GM10266 (cell line): ENCODE data around the gene MARVELD1.

ENCODE experiments used
- DNase-seq: peaks from one replicate; pipeline ENCODE4 v3.0.0; 2012; ENCODE audit errors: extremely low spot score
- TF ChIP-seq, protein P1 (sequence below): IDR thresholded peaks from 2 replicates; pipeline ENCODE4 v1.5.1; 2012; ENCODE audit warnings: mild to moderate bottlenecking, low read depth; ENCODE audit not compliant: control insufficient read depth, insufficient read depth; ENCODE audit errors: missing control alignments

MARVELD1 gene

DNA sequence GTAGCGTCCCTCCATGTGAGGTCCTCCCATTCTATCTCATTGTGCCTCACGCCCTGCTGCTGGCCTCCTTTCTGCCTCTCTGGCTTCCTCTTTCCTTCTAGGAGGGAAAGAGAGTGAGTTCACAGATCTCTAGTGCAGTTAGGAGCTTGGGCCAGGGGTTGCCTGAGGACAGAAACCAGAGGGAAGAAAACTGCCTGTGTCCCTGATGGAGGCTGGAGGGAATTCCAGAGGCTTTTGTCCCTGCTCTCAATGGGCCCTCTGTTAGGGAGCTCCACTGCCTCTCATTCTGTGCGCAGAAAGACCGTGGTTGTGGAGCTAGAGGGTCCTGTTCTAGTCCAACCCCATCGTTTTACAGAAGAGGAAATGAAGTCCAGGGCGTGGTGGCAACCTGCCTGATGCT lies 4.6 kb downstream of the MARVELD1 start:
- no peak for DNase-seq
- TF ChIP-seq, protein P1, sequence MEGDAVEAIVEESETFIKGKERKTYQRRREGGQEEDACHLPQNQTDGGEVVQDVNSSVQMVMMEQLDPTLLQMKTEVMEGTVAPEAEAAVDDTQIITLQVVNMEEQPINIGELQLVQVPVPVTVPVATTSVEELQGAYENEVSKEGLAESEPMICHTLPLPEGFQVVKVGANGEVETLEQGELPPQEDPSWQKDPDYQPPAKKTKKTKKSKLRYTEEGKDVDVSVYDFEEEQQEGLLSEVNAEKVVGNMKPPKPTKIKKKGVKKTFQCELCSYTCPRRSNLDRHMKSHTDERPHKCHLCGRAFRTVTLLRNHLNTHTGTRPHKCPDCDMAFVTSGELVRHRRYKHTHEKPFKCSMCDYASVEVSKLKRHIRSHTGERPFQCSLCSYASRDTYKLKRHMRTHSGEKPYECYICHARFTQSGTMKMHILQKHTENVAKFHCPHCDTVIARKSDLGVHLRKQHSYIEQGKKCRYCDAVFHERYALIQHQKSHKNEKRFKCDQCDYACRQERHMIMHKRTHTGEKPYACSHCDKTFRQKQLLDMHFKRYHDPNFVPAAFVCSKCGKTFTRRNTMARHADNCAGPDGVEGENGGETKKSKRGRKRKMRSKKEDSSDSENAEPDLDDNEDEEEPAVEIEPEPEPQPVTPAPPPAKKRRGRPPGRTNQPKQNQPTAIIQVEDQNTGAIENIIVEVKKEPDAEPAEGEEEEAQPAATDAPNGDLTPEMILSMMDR: no peak

DNA sequence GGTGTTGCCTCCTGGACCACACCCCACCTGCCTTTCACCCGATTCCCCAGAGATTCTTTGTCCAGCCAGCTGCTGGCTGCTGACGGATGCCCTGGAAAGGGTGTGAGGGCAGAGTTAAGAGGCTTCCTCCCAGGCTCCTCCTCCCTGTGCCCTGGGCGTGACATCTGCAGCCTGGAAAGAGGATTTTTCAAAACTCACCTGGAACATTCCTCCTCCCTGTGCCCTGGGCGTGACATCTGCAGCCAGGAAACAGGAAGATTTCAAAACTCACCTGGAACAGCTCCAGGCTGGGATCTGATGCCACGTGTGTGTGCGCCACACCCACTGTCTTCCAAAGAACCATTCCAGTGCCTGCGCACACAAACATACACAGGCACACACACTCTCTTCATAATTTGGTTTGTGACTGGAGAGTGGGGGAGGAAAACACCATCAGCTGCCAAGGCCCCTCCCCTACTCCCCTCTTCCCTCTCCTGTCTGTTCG lies 5.2 kb downstream of the MARVELD1 start:
- TF ChIP-seq, protein P1: no peak
- no peak for DNase-seq

DNA sequence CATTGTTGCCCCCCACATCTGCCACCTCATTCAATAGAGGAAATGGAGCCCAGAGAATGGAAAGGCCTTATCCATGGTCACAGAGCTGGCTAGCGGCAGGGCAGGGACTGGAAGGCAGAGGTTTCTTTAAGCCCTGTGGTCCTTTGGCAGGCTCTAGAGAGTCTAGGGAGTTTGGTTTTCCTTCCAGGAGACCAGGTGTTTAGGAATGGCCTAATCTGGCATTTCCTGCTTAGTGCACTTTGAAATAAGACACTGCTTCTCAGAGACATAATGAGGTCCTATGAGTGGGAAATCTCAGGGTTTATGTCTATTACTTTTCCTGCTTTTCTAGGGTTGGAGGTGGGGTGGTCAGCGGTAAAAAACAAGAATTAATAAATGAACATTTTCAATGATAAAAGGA lies 6.1 kb downstream of the MARVELD1 start:
- DNase-seq: no peak

DNA sequence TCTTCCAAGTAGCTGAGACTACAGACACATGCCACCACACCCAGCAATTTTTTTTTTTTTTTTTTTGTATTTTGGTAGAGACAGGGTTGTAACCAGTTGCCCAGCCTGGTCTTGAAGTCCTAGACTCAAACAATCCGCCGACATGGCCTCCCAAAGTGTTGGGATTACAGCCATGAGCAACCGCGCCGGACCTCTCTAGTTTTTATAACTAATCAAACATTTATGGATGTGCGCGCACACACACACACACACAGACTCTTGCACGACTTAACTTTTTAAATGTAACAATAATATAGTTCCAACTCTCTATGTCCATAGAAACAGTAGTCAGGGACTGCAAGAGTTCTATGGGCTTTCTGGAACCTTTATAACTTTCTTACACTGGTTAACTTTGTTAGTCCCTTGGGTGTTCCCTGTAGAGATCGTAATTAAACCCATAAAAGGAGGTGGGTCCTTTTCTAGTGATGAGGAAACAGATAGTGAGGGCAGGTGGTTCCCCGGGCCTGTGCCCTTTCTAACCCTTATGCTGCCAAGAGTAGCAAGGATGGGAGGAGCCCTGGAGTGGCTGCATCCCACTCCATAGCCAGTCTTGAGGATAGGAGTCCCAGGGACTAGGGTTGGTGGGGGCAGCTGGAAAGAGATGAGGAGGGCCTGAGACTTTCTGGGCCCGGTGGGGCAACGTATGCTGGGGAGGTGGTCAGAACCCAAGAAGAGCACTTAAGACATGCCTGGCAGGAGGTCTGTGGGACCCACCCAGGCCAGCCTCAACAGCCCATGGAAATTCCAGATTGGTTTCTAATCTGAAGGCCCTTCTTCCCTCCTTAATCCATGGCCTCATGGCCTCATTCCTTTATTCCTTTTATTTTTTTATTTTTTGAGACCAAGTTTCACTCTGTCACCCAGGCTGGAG lies 8.6 kb downstream of the MARVELD1 start:
- DNase-seq: no peak
- TF ChIP-seq, protein P1: no peak

More for the DNA sequence above, 6.1 kb downstream of the MARVELD1 start:
- TF ChIP-seq, protein P1: no peak

DNA sequence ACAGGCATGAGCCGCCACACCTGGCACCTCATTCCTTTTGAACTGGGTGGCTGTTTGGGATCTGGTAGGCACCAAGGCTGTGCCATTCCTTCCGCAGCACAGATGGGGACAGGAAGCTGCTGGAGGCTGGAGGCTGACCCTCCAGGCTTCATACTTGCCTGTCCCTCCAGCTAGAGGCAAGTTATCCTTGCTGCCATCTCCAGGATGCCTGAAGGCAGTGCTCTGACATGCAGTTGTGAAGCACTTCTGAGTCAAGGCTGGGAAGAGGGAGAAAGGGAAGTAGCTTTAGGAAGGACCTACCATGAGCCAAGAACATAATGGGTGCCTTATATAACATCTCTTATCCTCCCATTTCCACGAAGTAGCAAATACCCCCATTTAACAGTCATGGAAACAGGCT lies 9.5 kb downstream of the MARVELD1 start:
- no peak for DNase-seq
- TF ChIP-seq, protein P1: no peak

DNA sequence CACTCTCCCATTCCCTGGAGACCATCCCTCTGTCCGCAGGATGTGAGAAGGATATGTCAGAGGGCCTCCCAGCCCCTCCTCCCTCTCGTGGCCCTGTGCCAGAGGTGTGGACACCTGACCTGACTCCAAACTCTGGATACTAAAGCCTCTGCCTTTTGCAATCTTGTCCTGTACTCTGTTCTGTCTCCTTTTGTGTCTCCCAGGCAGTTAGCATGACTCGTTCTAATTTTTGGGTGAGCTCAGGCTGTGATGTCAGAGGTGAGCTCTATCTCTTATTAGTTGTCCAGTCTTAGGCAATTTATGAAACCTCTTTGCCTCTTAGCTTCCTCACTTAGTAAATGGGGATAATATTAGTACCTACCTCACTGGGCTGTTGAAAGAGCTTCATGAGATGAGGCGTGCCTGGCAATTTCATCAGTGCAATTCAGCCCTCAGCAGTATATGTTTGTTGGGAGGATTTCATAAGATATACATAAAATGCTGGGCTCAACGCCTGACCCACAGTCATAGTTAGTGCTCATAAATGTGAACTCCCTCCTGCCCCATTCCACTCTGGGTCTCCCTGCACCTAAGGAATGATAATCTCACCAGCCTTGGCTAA lies 10.9 kb downstream of the MARVELD1 start:
- TF ChIP-seq, protein P1: no peak
- DNase-seq: no peak

DNA sequence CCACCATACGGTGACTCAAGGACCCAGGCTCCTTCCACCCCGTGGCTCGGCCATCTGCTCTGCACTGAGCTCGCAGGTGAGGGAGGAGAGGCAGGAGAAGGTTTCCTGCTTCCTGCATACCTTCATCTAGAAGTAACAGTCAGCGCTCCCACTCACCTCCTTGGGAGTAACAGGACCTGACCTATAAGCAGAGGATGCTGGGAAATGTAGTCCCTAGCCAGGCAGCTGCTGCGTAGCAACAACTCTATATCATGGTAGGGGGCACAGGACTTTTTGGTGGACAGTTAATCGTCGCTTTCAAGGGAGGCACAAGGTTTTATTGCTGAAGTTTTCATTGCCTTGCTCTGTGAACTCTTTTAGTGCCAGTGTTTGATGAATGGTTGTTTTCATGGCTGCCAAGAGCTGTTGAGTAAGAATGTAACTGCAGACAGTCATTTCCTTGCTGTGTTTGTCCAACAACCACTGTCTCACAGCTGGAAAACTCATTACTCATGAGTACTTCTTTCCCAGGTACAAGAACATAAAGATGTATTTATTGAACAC lies 13.2 kb downstream of the MARVELD1 start:
- no peak for DNase-seq
- TF ChIP-seq, protein P1: no peak
